Amygdala (tissue), 56 donors: ENCODE data around the gene FAM187B.
"Not testable (repeated sequence)": the region's sequence is repeated elsewhere in the genome, so short reads cannot be mapped to it uniquely, and the experiment has no call there.

Experiments
- DNase-seq, 56 donors: peaks; one replicate each; lab custom pipeline; 2025; lab: John Stamatoyannopoulos, UW

FAM187B gene

GRCh38 chr19:35240327-35240726, 11.8 kb upstream of the FAM187B start:
- DNase-seq = no peak

- DNase-seq = not testable (repeated sequence)
Measured at GRCh38 chr19:35239597-35239996, 11.1 kb upstream of the FAM187B start.

GRCh38 chr19:35236638-35237400, 8.3 kb upstream of the FAM187B start:
- no peak for DNase-seq

DNA sequence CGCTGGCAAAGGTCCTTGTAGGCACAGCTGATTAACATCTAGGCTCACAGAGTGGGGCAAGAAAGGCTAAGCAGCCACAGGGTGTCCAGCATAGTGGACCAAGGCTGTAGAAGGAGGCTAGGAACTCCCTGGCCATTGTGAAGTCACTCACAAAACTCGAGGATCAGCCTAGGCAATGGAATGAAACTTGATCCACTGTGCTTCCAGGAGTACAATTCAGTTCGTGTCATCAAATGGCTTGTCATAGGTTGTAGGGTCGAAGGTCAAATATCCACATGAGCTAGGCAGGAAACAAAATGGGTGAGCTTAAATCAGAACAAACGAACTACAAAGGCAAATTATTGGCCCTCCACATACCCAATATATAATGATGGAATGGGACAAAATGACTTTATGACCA, 4.4 kb upstream of the FAM187B start:
- DNase-seq = no peak

DNA sequence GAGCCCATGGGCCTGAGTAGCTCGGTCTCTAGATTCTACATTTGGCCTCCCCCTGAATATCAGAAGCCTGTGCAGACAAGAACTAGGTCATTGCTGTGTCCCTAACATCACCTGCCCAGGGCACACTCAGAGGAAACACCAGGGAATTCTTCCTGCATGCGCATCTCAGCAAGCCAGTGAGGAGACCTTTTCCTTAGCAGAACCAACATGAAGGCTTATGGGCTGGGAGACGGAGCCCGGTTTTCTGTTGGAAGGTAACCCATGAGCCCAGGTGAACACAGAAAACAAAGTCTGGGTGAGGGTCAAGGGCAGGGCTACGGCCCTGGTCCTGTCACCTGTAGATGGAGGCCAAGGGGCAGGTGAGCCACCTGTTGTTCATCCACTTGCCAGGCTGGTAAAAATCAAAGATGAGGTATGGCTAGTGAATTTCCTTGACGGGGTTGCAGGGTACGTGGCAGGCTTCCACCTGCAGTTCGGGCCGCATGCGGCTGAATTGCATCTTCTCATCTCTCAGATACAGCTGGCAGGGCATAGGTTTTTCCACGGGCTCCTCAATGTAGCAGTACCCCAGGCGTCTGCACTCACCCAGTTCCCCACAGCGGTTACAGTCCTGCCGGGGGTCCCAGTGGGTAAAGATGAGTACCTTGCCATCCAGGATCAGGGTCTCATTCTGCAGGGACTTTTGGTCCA, 3.6 kb upstream of the FAM187B start:
- no peak for DNase-seq

DNA sequence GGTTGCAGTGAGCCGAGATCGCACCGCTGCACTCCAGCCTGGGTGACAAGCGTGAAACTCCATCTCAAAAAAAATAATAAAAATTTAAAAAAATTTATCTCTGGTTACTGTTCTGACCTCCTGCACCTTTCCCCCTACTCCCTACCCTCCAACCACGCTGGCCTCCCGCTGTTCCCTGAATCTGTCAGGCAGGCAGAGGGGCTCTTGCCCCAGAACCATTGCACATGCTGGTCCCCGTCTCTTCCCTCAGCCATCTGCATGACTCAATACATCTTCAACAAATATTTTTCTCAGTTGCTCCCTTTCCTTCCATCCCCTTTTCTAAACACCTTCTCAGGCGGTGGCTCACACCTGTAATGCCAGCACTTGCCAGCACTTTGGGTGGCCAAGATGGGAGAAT, 1.1 kb upstream of the FAM187B start:
- DNase-seq = no peak

DNA sequence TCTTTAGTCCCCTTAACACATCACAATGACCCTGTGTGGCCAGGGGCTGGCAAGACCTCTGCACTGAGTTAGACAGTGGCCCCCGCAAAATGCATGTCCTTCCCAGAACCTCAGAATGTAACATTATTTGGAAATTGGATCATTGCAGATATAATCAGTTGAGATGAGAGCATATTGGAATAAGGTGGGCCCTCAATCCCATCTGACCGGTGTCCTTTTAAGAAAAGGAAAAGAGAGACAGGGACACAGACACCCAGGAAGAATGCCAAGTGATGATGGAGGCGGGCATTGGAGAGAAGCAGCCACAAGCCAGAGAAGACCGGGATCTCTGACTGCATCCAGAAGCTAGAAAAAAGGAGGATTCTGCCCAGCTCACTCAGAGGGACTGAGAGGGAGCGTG, 1.8 kb downstream of the FAM187B start:
- peak in 1 of 56 donors; percentile 10 for DNase-seq

GRCh38 chr19:35225951-35226350, 2.6 kb downstream of the FAM187B start:
- no peak for DNase-seq

DNA sequence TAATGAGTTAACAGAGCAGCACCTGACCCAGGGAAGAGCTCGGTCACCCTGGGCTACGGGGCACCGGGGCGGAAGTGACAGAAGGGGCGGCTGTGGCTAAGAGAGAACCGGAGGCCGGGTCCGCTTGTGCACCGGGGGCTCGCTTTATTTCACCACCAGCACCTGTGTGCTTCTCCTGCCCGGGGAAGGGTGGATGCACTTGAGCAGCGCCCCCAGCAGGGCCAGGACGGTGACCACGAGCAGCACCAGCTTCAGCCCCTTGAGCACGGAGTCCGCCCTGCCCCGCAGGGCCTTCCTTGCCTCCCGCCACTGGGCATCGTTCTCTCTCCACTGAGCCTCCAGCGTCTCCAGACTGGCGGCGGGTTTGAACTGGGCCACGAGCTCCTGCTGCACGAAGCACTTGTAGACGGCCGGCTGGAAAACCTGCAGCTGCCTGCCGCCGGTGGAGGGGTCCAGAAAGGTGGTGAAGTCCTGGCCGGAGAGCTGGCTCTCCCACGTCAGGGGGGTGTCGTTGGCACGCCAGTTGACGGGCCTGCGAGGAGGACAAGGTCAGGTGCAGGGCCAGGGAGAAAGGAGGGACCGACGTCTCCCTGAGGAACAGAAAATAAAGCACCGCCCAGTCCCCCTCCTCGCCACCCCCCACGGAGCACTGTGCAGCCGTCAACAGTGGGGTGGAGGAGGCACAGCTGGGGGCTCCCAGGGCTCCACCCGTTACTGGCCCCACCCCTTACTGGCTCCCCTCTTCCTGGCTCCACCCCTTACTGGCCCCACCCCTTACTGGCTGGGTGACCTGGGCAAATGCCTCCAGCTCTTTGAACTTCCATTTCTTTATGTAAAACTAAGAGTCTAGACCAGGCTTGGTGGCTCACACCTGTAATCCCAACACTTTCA, 3.6 kb downstream of the FAM187B start:
- DNase-seq = no peak

DNA sequence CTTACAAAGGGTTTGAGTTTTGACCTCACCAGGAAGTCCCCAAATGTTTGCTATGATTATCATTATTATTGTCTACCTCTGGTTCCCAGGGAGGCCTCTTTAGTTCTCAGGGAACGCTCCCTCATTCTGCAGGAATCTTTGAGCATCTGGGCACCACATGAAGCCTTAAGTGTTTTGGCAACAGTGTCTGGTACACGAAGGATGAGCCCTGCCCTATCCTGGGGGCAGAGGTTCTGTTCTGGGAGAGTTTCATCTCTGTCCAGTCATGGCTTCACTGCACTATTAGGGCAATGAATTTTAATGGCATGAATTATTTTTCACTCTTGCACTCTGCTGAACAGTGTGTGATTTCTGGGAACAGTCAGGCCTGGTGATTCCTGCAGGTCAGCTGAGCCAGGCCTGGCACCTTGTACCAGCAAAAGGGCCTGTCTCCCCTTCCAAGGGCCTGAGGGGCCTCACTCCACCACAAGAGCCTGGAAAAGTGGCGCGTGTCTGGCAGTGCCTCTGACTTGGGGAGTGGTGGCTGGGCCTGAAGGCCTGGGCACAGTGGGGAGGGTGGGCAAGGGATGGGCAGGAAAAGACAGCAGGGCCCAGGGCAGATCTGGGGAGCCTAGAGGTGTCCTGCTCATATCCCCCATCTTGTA, 4.6 kb downstream of the FAM187B start:
- no peak for DNase-seq

DNA sequence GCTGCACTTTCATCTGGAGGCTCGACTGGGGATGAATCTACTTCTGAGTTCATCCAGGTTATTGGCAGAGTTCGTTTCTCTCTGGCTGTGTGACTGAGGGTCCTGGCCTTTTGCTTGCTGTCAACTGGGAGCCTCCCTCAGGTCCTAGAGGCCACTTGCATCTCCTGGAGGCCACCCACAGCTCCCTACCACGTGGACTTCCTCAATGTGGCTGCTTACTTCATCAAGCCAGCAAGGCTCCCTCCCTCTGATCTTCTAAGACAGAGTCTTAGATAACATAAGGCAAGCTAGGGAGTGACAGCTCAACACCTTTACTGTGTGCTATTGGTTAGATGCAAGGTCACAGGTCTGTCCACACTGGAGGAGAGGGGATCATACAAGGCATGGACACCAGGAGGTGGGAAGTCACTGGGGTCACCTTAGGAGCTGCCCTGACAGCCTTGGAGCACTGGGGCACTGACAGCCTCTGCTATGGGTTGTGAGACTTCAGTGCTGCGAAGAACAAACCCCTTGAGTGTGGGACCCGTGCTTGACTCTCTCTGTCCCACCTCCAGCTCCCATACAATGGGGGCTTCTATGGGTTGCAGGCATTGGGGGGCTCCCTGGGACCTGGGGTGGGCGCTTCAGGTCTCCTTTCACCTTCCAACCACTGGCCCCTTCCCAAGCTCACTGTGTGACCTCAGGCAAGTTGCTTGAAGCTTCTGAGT, 5.3 kb downstream of the FAM187B start:
- DNase-seq = no peak

DNA sequence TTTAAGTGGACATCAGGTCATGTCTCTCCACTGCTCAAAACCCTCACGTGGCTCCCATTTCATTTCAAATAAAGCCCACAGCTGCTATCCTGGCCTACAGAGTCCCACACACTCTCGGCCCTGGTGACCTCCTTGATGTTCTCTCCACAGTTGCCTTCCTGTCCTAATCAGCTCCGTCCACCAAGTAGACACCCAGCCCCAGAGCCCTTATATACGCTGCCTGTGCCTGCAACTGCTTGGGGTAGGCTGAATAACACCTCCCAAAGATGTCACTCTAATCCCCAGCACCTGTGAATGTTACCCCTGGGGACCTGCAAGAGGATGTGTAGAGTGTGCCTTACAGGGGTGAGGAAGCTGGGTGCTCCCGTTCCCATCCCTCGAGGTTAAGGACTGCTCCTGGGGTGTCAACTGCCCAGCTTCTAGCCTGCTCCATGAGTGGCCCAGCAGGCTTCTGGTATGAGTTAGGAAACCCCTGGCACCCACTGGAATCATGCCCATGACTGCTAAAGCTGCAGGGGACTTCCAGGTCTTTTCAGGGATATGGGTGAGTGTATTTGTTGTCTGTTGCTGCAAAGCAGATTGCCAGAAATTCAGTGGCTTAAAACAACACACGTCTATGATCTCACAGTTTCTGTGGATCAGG, 6.0 kb downstream of the FAM187B start:
- no peak for DNase-seq

- not testable (repeated sequence) for DNase-seq
Measured at GRCh38 chr19:35220973-35221590, 7.5 kb downstream of the FAM187B start.

- no peak for DNase-seq
Measured at GRCh38 chr19:35220315-35220921, 8.1 kb downstream of the FAM187B start.

GRCh38 chr19:35219008-35219407, 9.5 kb downstream of the FAM187B start:
- no peak for DNase-seq

DNA sequence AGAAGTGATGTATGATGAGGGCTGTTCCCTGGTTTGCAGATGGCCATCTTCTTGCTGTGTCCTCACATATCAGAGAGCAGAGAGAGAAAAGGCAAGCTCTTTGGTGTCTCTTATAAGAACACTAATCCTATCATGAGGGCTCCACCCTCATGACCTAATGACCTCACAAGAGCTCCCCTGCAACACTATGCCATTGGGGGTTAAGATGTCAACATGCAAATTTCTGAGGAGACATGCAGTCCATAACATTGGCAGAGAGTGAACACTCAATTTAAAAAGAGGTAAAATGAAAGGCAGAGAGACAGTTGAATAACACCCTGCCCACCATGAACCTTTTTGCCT, 10.9 kb downstream of the FAM187B start:
- no peak for DNase-seq

DNA sequence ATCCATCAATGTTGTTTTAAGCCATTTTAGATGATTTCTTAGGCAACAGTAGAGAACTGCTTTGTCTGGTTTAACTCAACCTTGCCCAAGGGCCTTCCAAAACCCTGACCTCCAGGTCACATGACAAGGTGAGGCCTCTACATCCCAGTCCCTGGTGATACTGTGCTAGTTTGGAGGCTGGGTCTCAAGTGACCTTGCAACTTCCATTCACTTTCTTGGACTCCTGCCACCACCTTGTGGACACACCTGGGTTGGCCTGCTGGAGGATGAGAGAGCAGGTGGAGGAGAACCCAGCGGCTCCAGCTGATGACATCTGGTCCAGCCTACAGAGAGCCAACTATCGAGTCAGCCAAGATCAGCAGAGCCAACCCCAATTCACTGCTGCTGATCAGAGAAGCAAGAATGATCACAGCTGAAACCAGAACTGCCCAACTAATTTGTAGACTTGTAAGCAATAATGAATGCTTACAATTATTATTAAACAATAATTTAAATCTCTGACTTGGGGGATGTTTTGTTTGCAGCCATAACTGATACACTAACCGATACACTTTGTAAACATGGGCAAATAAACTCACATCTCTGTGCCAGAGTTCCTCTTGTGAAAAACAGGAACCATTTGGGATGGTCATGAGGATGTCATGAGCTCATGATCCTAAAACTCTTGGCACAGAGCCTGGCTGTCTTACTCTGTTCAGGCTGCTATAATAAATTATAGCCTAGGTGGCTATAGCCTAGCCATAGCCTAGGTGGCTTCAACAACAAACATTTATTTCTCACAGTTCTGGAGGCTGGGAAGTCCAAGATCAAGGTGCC, 11.5 kb downstream of the FAM187B start:
- peak in 1 of 56 donors; percentile 59 for DNase-seq
